ENCODE measurements around the gene KRTAP12-1.

DNA sequence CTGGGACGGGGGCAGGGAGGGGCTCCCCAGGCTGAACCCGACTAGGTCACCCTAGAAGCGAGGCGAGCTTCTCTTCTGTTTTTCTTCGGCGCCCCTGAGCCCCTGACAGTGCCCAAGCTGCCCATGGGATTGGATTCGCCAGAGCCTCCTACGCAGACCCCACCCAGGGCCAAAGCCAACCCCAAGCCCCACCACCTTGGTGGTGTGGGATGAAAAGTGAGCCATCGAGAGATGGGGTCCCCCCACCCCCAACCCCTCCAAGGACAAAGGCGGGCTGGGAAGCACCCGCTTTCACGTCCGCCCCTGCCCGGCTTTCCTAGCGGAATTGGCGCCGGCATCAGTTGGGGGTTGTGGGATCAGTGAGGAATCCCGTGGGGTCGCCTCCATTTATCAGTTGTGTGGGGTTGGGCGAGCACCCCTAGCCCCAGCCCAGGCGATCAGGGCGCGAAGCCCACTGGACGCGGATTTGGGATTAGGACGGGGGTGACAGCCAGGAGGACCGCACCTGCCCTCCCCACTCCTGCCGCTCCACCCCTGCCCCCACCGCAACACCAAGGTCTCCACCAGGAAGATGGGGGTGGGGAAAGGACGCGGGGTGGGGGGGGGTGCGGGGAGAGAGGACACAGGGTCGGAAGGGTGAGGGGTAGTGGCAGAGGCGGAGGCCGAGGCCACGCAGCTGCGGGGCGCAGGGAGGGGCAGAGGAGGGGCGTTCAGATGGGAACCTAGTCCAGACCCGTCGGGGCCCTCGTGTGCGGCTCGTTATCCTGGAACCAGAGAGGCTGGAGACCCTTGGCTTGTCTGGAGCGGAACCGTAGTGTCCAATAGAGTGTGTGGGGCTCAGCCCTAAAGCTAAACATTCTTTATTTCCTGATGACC is 25.0 kb upstream of the KRTAP12-1 start:
- TF ChIP-seq CTCF (IDR thresholded peaks at IDR 0.05) = no peak
- TF ChIP-seq EZH2 (IDR thresholded peaks at IDR 0.05; ENCODE audit: borderline replicate concordance, insufficient read depth, low read depth, low read length, poor library complexity, severe bottlenecking) = no peak
